ENCODE measurements around the gene NRG3.

Gene NRG3

DNA sequence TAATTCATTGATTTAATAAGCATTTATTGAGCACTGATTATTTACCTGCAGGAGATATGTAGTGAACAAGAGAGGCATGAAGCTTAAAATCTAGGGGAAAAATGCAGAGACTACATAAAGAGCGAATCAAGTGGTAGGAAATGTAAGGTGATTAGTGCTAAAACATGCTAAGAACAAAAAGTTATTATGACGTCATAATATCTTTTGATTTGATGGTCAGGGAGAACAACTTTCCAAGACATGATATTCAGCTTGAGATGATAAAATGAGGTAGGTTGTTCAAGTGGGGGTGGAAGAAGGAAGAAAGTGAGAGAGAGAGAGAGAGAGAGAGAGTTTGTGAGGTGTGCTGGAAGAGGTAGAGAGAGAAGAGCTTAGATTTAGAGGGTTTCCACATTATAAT lies 317.7 kb downstream of the NRG3 start:
- Histone ChIP-seq H4K20me1 (ENCODE audit: control insufficient read depth, insufficient read depth, low read depth, low read length) (no peaks in the 10 kb centered on the region), H3K9me3 (ENCODE audit: control insufficient read depth, insufficient read depth, low read length) (no peaks in the 10 kb centered on the region), H3K27ac (ENCODE audit: low read depth, low read length) (no peak overlapping the region), H3K27me3 (ENCODE audit: control insufficient read depth, low read length) (no peaks in the 10 kb centered on the region), H3K9me2 (replicated peaks; ENCODE audit: control insufficient read depth, low read length) (no peaks in the 10 kb centered on the region), H3F3A (ENCODE audit: control insufficient read depth, insufficient read depth) (no peaks in the 10 kb centered on the region), H3K4me1 (ENCODE audit: control insufficient read depth, low read length) (no peaks in the 10 kb centered on the region), H3K36me3 (ENCODE audit: control insufficient read depth, low read length) (no peaks in the 10 kb centered on the region), H3K4me2 (ENCODE audit: low read length) (no peak overlapping the region), H3K79me2 (ENCODE audit: control insufficient read depth, low read length) (no peaks in the 10 kb centered on the region), H3K4me3 (ENCODE audit: low read length) (no peak overlapping the region)
- TF ChIP-seq EZH2phosphoT487 (IDR thresholded peaks at IDR 0.05; ENCODE audit: borderline replicate concordance, low read length) (no peak), CTCF (IDR thresholded peaks at IDR 0.05; ENCODE audit: low read depth, low read length, poor library complexity, severe bottlenecking) (no peak)

DNA sequence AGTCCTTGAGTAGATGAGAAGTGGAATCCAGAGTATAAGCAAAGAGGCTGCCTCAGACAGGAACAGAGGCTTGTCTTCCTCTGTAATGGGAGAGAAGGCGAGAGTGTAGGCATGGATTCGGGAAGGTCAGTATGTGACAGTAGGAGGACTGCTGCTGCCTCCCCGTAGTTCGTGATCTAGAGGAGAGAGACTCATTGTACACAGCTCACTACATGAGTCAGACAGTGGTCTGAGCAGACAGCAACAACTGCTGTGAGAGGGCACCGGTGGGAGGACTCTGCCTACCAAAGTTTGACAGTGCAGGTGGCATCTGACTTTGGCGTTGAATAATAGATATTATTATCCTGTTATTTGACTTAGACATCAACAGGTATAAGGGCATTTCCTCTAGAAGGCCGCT lies 319.4 kb downstream of the NRG3 start:
- Histone ChIP-seq H3K4me3 (ENCODE audit: low read length) (no peak overlapping the region), H3K9me3 (ENCODE audit: control insufficient read depth, insufficient read depth, low read length) (no peaks in the 10 kb centered on the region), H4K20me1 (ENCODE audit: control insufficient read depth, insufficient read depth, low read depth, low read length) (no peaks in the 10 kb centered on the region), H3K4me1 (ENCODE audit: control insufficient read depth, low read length) (no peaks in the 10 kb centered on the region), H3K79me2 (ENCODE audit: control insufficient read depth, low read length) (no peaks in the 10 kb centered on the region), H3K27ac (ENCODE audit: low read depth, low read length) (no peak overlapping the region), H3K27me3 (ENCODE audit: control insufficient read depth, low read length) (no peaks in the 10 kb centered on the region), H3K9me2 (replicated peaks; ENCODE audit: control insufficient read depth, low read length) (no peaks in the 10 kb centered on the region), H3F3A (ENCODE audit: control insufficient read depth, insufficient read depth) (no peaks in the 10 kb centered on the region), H3K4me2 (ENCODE audit: low read length) (no peak overlapping the region), H3K36me3 (ENCODE audit: control insufficient read depth, low read length) (no peaks in the 10 kb centered on the region)
- no peak for TF ChIP-seq EZH2phosphoT487 (IDR thresholded peaks at IDR 0.05; ENCODE audit: borderline replicate concordance, low read length)
- no peak for TF ChIP-seq CTCF (IDR thresholded peaks at IDR 0.05; ENCODE audit: low read depth, low read length, poor library complexity, severe bottlenecking)

- no peaks in the 10 kb centered on the region for H3K4me1 ChIP-seq (ENCODE audit: control insufficient read depth, low read length)
- H3K4me3 ChIP-seq (ENCODE audit: low read length), result no peak overlapping the region
- H3K79me2 ChIP-seq (ENCODE audit: control insufficient read depth, low read length), result no peaks in the 10 kb centered on the region
- no peaks in the 10 kb centered on the region for H3K36me3 ChIP-seq (ENCODE audit: control insufficient read depth, low read length)
- no peaks in the 10 kb centered on the region for H3K27me3 ChIP-seq (ENCODE audit: control insufficient read depth, low read length)
- no peaks in the 10 kb centered on the region for H4K20me1 ChIP-seq (ENCODE audit: control insufficient read depth, insufficient read depth, low read depth, low read length)
- no peaks in the 10 kb centered on the region for H3K9me2 ChIP-seq (replicated peaks; ENCODE audit: control insufficient read depth, low read length)
- TF ChIP-seq CTCF (IDR thresholded peaks at IDR 0.05; ENCODE audit: low read depth, low read length, poor library complexity, severe bottlenecking) (no peak), EZH2phosphoT487 (IDR thresholded peaks at IDR 0.05; ENCODE audit: borderline replicate concordance, low read length) (no peak)
- no peaks in the 10 kb centered on the region for H3K9me3 ChIP-seq (ENCODE audit: control insufficient read depth, insufficient read depth, low read length)
- no peak overlapping the region for H3K4me2 ChIP-seq (ENCODE audit: low read length)
- H3F3A ChIP-seq (ENCODE audit: control insufficient read depth, insufficient read depth), result no peaks in the 10 kb centered on the region
- no peak overlapping the region for H3K27ac ChIP-seq (ENCODE audit: low read depth, low read length)
Measured at GRCh38 chr10:82206831-82207230, 331.8 kb downstream of the NRG3 start.

DNA sequence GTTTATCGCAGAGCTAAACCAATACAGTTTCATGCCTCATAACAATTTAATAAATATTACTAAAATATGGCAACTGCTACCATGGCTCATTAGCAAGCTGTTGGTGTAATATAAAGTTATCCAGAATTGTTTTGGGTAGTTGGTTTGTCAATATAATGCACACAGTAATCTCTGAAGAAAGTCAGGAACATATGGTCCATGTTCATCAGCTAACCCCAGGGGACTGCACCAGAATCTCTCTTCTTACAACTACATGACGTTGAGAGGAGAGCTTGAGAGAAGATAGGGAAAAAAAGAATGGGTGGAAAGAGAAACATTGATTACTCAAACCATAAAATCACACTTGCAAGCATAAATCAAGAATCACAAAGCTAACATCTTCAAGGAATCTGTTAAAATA lies 333.7 kb downstream of the NRG3 start:
- Histone ChIP-seq H3K36me3 (ENCODE audit: control insufficient read depth, low read length) (no peaks in the 10 kb centered on the region), H3F3A (ENCODE audit: control insufficient read depth, insufficient read depth) (no peaks in the 10 kb centered on the region), H4K20me1 (ENCODE audit: control insufficient read depth, insufficient read depth, low read depth, low read length) (no peaks in the 10 kb centered on the region), H3K27ac (ENCODE audit: low read depth, low read length) (no peak overlapping the region), H3K79me2 (ENCODE audit: control insufficient read depth, low read length) (no peaks in the 10 kb centered on the region), H3K4me3 (ENCODE audit: low read length) (no peak overlapping the region), H3K27me3 (ENCODE audit: control insufficient read depth, low read length) (no peaks in the 10 kb centered on the region), H3K9me2 (replicated peaks; ENCODE audit: control insufficient read depth, low read length) (no peaks in the 10 kb centered on the region), H3K4me2 (ENCODE audit: low read length) (no peak overlapping the region), H3K9me3 (ENCODE audit: control insufficient read depth, insufficient read depth, low read length) (no peaks in the 10 kb centered on the region), H3K4me1 (ENCODE audit: control insufficient read depth, low read length) (no peaks in the 10 kb centered on the region)
- TF ChIP-seq EZH2phosphoT487 (IDR thresholded peaks at IDR 0.05; ENCODE audit: borderline replicate concordance, low read length) (no peak), CTCF (IDR thresholded peaks at IDR 0.05; ENCODE audit: low read depth, low read length, poor library complexity, severe bottlenecking) (no peak)

Measured in DOHH2 (cell line).